Breast epithelium (tissue), 3 donors: ENCODE measurements around the gene ZNF816.

Source experiments
- POLR2AphosphoS5 ChIP-seq, 3 donors: sonication (generic); formaldehyde crosslinking; IDR thresholded peaks; one replicate each; pipeline ENCODE4 v1.6.1; 2017; ENCODE audit warnings: antibody characterized with exemption in 3 of 3
- TF ChIP-seq, protein P1 (sequence below), 3 donors: fragments of 450-650 bp; IDR thresholded peaks; one replicate each; pipeline ENCODE4 v1.5.1; 2016 to 2017; ENCODE audit warnings: antibody characterized with exemption in 3 of 3, mild to moderate bottlenecking in 3 of 3, moderate library complexity in 3 of 3

DNA sequence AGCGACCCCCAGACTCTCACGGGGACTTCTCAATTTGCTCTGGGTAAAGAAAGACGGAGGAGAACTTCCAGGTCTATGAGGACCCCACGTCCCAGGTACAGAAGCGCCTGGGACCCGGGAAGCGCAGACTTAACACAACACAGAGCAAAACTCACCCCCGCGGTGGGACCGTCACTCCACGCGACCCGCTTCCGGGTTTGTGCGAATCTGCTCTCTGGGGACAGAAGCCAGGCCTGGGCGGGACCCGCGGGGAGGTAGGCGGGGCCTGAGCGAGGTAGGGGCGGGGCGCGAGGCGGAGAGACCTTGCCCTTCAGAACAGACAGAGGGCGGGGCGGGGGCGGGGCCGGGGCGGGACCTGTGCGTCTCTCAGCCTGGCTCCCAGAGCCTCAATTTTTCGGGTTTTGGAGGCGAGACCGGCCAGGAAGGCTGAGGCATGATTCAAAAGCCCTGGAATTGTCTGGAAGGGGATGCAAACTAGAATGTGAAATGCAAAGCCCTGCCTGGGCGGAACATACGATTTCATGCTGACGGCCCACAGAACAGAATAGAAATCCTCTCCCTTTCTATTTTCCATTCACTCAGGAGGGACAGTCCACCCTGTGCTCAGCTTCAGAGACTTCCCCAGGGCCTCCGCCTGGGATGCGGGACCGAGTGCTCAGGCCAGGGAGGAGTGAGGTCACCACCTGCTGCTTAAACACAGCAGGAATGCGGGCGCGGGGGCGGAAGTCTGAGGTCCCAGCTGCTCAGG, 20.1 kb downstream of the ZNF816 start:
- TF ChIP-seq, protein P1, sequence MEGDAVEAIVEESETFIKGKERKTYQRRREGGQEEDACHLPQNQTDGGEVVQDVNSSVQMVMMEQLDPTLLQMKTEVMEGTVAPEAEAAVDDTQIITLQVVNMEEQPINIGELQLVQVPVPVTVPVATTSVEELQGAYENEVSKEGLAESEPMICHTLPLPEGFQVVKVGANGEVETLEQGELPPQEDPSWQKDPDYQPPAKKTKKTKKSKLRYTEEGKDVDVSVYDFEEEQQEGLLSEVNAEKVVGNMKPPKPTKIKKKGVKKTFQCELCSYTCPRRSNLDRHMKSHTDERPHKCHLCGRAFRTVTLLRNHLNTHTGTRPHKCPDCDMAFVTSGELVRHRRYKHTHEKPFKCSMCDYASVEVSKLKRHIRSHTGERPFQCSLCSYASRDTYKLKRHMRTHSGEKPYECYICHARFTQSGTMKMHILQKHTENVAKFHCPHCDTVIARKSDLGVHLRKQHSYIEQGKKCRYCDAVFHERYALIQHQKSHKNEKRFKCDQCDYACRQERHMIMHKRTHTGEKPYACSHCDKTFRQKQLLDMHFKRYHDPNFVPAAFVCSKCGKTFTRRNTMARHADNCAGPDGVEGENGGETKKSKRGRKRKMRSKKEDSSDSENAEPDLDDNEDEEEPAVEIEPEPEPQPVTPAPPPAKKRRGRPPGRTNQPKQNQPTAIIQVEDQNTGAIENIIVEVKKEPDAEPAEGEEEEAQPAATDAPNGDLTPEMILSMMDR (IDR thresholded peaks at IDR 0.05), result no peak
- peak; percentile 85 to 93 (median 89) for TF ChIP-seq POLR2AphosphoS5 (IDR thresholded peaks at IDR 0.05)
